DND-41 (cell line): ENCODE data around the gene FOXA1.

Experiments used
- ATAC-seq: fragments of 200-7000 bp; cut with Tn5 transposase; 3 replicates; pipeline ENCODE4 v1.9.1; 2021; ENCODE audit warnings: low read depth; ENCODE audit not compliant: insufficient read depth
- DNase-seq: peaks from one replicate; pipeline ENCODE4 v3.0.0-alpha.2; 2020
- H2AFZ ChIP-seq: 2 replicates; pipeline ENCODE4 v1.6.0; 2012; ENCODE audit warnings: low read depth, low read length
- H3K27ac ChIP-seq: 2 replicates; pipeline ENCODE4 v1.5.1; 2012; ENCODE audit warnings: low read length, inconsistent platforms
- H3K27me3 ChIP-seq: fragments of 200-600 bp; sonication (generic); 2 replicates; pipeline ENCODE4 v1.6.0; 2012; ENCODE audit warnings: low read length, mild to moderate bottlenecking, inconsistent platforms; ENCODE audit not compliant: insufficient read depth, poor library complexity
- H3K36me3 ChIP-seq: 2 replicates; pipeline ENCODE4 v1.5.1; 2012; ENCODE audit warnings: low read length, inconsistent platforms; ENCODE audit not compliant: insufficient read depth
- H3K4me1 ChIP-seq: 2 replicates; pipeline ENCODE4 v1.5.1; 2012; ENCODE audit warnings: mild to moderate bottlenecking, low read length; ENCODE audit not compliant: insufficient read depth
- H3K4me2 ChIP-seq: 2 replicates; pipeline ENCODE4 v1.6.0; 2012; ENCODE audit warnings: mild to moderate bottlenecking, moderate library complexity, low read length, inconsistent platforms; ENCODE audit not compliant: insufficient read depth
- H3K4me3 ChIP-seq, 2 experiments: fragments of 200-600 bp in 1 of 2; shearing (Covaris generic) in 1 of 2; 2 replicates each; pipeline ENCODE4 v1.5.1; 2012 to 2016; ENCODE audit warnings: inconsistent platforms in 2 of 2, low read length in 2 of 2, mild to moderate bottlenecking in 2 of 2, low read depth in 1 of 2, moderate library complexity in 1 of 2
- H3K79me2 ChIP-seq: 2 replicates; pipeline ENCODE4 v1.6.0; 2012; ENCODE audit warnings: low read length, inconsistent platforms; ENCODE audit not compliant: insufficient read depth
- H3K9ac ChIP-seq: 2 replicates; pipeline ENCODE4 v1.6.0; 2012; ENCODE audit warnings: low read depth, mild to moderate bottlenecking, inconsistent platforms, low read length, moderate library complexity
- H3K9me3 ChIP-seq: 2 replicates; pipeline ENCODE4 v1.5.1; 2012; ENCODE audit warnings: low read length, moderate library complexity, mild to moderate bottlenecking, inconsistent platforms; ENCODE audit not compliant: insufficient read depth, severe bottlenecking
- H4K20me1 ChIP-seq: 2 replicates; pipeline ENCODE4 v1.6.0; 2012; ENCODE audit warnings: low read length; ENCODE audit not compliant: insufficient read depth
- EZH2 ChIP-seq: IDR thresholded peaks from 3 replicates; pipeline ENCODE4 v1.6.1; 2012; ENCODE audit warnings: borderline replicate concordance, low read depth, mild to moderate bottlenecking, moderate library complexity, low read length, inconsistent platforms; ENCODE audit not compliant: severe bottlenecking
- TF ChIP-seq, protein P1 (sequence below): IDR thresholded peaks from 2 replicates; pipeline ENCODE4 v1.5.1; 2012; ENCODE audit warnings: borderline replicate concordance, low read length, moderate library complexity, mild to moderate bottlenecking; ENCODE audit not compliant: poor library complexity, severe bottlenecking; ENCODE audit errors: extremely low read depth

Gene FOXA1

DNA sequence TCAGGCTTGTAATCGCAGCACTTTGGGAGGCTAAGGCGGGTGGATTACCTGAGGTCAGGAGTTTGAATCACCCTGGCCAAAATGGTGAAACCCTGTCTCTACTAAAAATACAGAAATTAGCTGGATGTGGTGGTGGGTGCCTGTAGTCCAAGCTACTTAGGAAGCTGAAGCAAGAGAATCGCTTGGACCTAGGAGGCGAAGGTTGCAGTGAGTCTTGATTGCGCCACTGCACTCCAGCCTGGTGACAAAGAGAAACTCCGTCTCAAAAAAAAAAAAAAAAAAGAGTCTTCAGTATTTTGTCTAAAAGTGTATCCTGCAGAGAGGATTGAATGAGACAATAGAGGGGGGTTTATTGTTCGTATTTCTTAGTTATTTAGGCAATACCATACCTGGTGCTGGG, 25.3 kb downstream of the FOXA1 start:
- Histone ChIP-seq H3K27me3 (no peaks in the 10 kb centered on the region), H3K9me3 (no peaks in the 10 kb centered on the region), H3K27ac (no peak overlapping the region), H3K4me2 (no peak overlapping the region), H3K36me3 (no peaks in the 10 kb centered on the region), H3K79me2 (no peaks in the 10 kb centered on the region), H3K9ac (no peak overlapping the region), H3K4me1 (no peaks in the 10 kb centered on the region), H4K20me1 (no peaks in the 10 kb centered on the region), H3K4me3 (no peak overlapping the region), H2AFZ (no peak overlapping the region)
- TF ChIP-seq, protein P1, sequence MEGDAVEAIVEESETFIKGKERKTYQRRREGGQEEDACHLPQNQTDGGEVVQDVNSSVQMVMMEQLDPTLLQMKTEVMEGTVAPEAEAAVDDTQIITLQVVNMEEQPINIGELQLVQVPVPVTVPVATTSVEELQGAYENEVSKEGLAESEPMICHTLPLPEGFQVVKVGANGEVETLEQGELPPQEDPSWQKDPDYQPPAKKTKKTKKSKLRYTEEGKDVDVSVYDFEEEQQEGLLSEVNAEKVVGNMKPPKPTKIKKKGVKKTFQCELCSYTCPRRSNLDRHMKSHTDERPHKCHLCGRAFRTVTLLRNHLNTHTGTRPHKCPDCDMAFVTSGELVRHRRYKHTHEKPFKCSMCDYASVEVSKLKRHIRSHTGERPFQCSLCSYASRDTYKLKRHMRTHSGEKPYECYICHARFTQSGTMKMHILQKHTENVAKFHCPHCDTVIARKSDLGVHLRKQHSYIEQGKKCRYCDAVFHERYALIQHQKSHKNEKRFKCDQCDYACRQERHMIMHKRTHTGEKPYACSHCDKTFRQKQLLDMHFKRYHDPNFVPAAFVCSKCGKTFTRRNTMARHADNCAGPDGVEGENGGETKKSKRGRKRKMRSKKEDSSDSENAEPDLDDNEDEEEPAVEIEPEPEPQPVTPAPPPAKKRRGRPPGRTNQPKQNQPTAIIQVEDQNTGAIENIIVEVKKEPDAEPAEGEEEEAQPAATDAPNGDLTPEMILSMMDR = no peak
- no peak for TF ChIP-seq EZH2
- DNase-seq = no peak
- no peak for ATAC-seq

DNA sequence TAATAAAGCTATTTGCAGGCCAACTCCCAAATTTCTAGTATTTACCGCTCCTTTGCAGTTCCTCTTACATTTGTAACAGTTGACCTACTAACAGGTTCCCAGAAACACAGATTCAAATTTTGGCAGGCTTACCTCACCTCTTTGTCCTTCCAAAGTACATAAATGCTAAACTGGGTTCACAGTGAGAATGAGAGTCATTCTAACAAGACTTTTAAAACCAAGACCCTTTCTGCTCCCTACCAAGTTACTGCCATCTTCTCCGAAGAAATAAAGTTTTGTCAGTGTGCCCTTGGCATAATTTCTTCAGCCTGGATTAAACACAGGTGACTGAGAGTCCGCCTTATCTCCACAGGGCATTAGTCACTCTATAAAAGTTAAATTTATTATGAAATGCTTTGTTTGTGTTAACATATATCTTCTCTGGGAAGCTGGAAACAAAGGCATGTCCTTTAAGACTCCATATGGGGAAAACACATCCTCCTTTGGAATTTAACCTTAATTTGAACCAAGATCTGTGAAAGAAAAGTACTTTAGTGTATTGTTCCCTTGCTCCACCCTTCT, 28.2 kb downstream of the FOXA1 start:
- Histone ChIP-seq H4K20me1 (no peaks in the 10 kb centered on the region), H3K4me1 (no peaks in the 10 kb centered on the region), H3K9ac (no peak overlapping the region), H3K27me3 (no peaks in the 10 kb centered on the region), H2AFZ (no peak overlapping the region), H3K4me2 (no peak overlapping the region), H3K27ac (no peak overlapping the region), H3K9me3 (no peaks in the 10 kb centered on the region), H3K79me2 (no peaks in the 10 kb centered on the region), H3K4me3 (no peak overlapping the region), H3K36me3 (no peaks in the 10 kb centered on the region)
- no peak for DNase-seq
- no peak for TF ChIP-seq EZH2
- TF ChIP-seq, protein P1 = no peak
- no peak for ATAC-seq

DNA sequence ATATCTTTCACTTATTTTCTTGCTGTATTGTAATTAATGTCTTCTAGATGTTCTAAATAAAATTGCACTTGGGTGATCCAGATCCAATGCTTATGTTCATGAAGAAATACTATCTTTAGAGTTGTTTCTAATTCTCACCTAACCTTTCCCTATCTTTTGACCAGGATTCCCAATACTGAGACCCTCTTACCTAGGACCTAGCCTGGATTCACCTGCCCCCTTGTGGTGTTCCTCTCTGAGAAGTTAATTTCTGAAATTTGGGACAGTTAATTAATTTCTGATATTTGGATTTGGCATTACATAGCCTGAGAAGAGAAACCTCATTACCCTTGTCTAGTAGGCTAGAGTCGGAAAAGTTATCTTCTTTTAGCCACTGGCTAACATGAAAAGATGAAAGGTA, 29.5 kb downstream of the FOXA1 start:
- no peaks in the 10 kb centered on the region for H3K79me2 ChIP-seq

More for the DNA sequence above, 29.5 kb downstream of the FOXA1 start:
- no peak for ATAC-seq
- Histone ChIP-seq H3K27ac (no peak overlapping the region), H3K9ac (no peak overlapping the region), H2AFZ (no peak overlapping the region), H3K4me2 (no peak overlapping the region), H3K9me3 (no peaks in the 10 kb centered on the region), H3K4me1 (no peaks in the 10 kb centered on the region), H3K4me3 (no peak overlapping the region), H3K27me3 (no peaks in the 10 kb centered on the region), H4K20me1 (no peaks in the 10 kb centered on the region), H3K36me3 (no peaks in the 10 kb centered on the region)
- no peak for TF ChIP-seq EZH2
- TF ChIP-seq, protein P1 = peak; percentile 8
- DNase-seq = no peak
